ENCODE data around the gene CD86.

CD86 gene

GRCh38 chr3:122055215-122055614, at the start of gene CD86:
CD86 (plus strand) TSS chr3:122055362; CDS start chr3:122055490, 128 bp downstream.
- H3K4me3 ChIP-seq (ENCODE audit: low read length): peak within 1 kb of the TSS; percentile 75
- TF ChIP-seq ZNF274 (IDR thresholded peaks at IDR 0.05; ENCODE audit: low read depth, low read length): no peak

GRCh38 chr3:122006267-122006666, 48.9 kb upstream of the CD86 start:
- no peak overlapping the region for H3K4me3 ChIP-seq (ENCODE audit: low read length)
- TF ChIP-seq ZNF274 (IDR thresholded peaks at IDR 0.05; ENCODE audit: low read depth, low read length): no peak

- no peak overlapping the region for H3K4me3 ChIP-seq (ENCODE audit: low read length)
Observed at GRCh38 chr3:122008166-122008565, 47.0 kb upstream of the CD86 start.

GRCh38 chr3:122010506-122010905, 44.7 kb upstream of the CD86 start:
- no peak overlapping the region for H3K4me3 ChIP-seq (ENCODE audit: low read length)
- TF ChIP-seq ZNF274 (IDR thresholded peaks at IDR 0.05; ENCODE audit: low read depth, low read length): no peak

More at GRCh38 chr3:122008166-122008565, 47.0 kb upstream of the CD86 start:
- no peak for TF ChIP-seq ZNF274 (IDR thresholded peaks at IDR 0.05; ENCODE audit: low read depth, low read length)

GRCh38 chr3:122011396-122011795, 43.8 kb upstream of the CD86 start:
- TF ChIP-seq ZNF274 (IDR thresholded peaks at IDR 0.05; ENCODE audit: low read depth, low read length): no peak
- H3K4me3 ChIP-seq (ENCODE audit: low read length): no peak overlapping the region

GRCh38 chr3:122012821-122013220, 42.3 kb upstream of the CD86 start:
- TF ChIP-seq ZNF274 (IDR thresholded peaks at IDR 0.05; ENCODE audit: low read depth, low read length): no peak
- no peak overlapping the region for H3K4me3 ChIP-seq (ENCODE audit: low read length)

GRCh38 chr3:122013448-122013925, 41.7 kb upstream of the CD86 start:
- no peak for TF ChIP-seq ZNF274 (IDR thresholded peaks at IDR 0.05; ENCODE audit: low read depth, low read length)
- no peak overlapping the region for H3K4me3 ChIP-seq (ENCODE audit: low read length)

- TF ChIP-seq ZNF274 (IDR thresholded peaks at IDR 0.05; ENCODE audit: low read depth, low read length): no peak
- no peak overlapping the region for H3K4me3 ChIP-seq (ENCODE audit: low read length)
Observed at GRCh38 chr3:122014741-122015140, 40.4 kb upstream of the CD86 start.

GRCh38 chr3:122019493-122019892, 35.7 kb upstream of the CD86 start:
- no peak overlapping the region for H3K4me3 ChIP-seq (ENCODE audit: low read length)
- TF ChIP-seq ZNF274 (IDR thresholded peaks at IDR 0.05; ENCODE audit: low read depth, low read length): no peak

- peak overlapping the region; percentile 23; the same call in 1 of the 2 replicates for H3K4me3 ChIP-seq (ENCODE audit: low read length)
- no peak for TF ChIP-seq ZNF274 (IDR thresholded peaks at IDR 0.05; ENCODE audit: low read depth, low read length)
Observed at GRCh38 chr3:122021037-122021436, 34.1 kb upstream of the CD86 start.

GRCh38 chr3:122021811-122022401, 33.3 kb upstream of the CD86 start, which contains the start of gene ILDR1:
ILDR1 (minus strand) TSS chr3:122022247; CDS start chr3:122022077, 170 bp downstream.
- no peak for TF ChIP-seq ZNF274 (IDR thresholded peaks at IDR 0.05; ENCODE audit: low read depth, low read length)
- peak within 1 kb of the TSS; percentile 36; the same call in 1 of the 2 replicates for H3K4me3 ChIP-seq (ENCODE audit: low read length)

GRCh38 chr3:122023335-122023910, 31.7 kb upstream of the CD86 start:
- TF ChIP-seq ZNF274 (IDR thresholded peaks at IDR 0.05; ENCODE audit: low read depth, low read length): no peak
- H3K4me3 ChIP-seq (ENCODE audit: low read length): no peak overlapping the region

GRCh38 chr3:122024800-122025199, 30.4 kb upstream of the CD86 start:
- H3K4me3 ChIP-seq (ENCODE audit: low read length): no peak overlapping the region
- no peak for TF ChIP-seq ZNF274 (IDR thresholded peaks at IDR 0.05; ENCODE audit: low read depth, low read length)

- no peak overlapping the region for H3K4me3 ChIP-seq (ENCODE audit: low read length)
- TF ChIP-seq ZNF274 (IDR thresholded peaks at IDR 0.05; ENCODE audit: low read depth, low read length): no peak
Observed at GRCh38 chr3:122025296-122025695, 29.9 kb upstream of the CD86 start.

GRCh38 chr3:122030381-122031122, 24.6 kb upstream of the CD86 start:
- H3K4me3 ChIP-seq (ENCODE audit: low read length): peak overlapping the region; percentile 17; the same call in 1 of the 2 replicates

More at GRCh38 chr3:122030381-122031122, 24.6 kb upstream of the CD86 start:
- TF ChIP-seq ZNF274 (IDR thresholded peaks at IDR 0.05; ENCODE audit: low read depth, low read length): no peak
